Measurements from ENCODE around the gene KRTAP5-2. TPM values are rescaled to one million over a fixed set of nuclear protein-coding genes. Genes with fewer than 3 reads are reported as not detected.

KRTAP5-2 gene
- total and polyA plus RNA-seq, 2 of the 8 experiments (the other 6 are each of a cell fraction or from before 2014, with no cell fraction given): not detected

DNA sequence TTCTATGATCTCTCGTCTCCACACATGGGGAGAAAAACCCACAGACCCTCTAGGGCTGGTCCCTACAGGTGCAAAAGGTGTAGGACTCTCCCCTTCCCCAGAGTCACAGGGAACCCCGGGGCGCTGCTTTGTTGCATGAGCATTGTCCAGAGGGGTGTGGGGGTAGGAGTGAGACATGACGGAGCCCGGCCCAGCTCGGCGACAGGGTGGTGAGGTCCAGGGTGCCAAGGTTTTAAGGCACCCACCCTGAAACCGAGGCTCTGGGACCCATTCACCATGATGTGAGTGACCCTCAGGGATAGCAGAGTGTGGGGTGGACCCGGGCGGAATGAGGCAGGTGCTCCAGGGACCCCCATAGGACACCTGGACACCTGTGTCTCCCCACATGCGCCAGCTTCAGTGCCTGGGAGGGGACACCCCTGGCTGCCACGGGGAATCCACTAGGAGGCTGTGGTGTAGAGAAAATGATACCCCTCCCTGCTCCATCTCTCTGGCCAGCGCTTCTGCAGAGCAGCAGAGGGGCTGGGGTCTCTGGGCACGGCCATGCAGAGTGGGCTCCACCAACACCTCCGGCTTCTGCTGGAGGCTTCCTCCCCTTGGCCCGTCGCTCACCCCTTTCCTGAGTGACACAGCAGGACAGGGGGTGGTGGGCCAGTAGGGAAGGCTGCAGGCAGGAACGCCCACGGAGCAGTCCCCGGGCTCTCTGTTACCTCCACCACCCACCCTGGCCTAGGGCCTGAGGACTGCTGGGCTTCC is 46.7 kb upstream of the KRTAP5-2 start:
- Histone ChIP-seq H3K27ac (ENCODE audit: low read depth, low read length) (no peak overlapping the region), H2AFZ (ENCODE audit: low read length) (no peak overlapping the region), H3K79me1 (ENCODE audit: low read depth, low read length) (no peaks in the 10 kb centered on the region), H3K9ac (replicated peaks in 1 of 4; ENCODE audit: extremely low read depth in 1 of 4, low read depth in 3 of 4, low read length in 3 of 4) (no peak overlapping the region), H3K18ac (ENCODE audit: extremely low read depth, low read length) (no peak overlapping the region), H3K23me2 (ENCODE audit: low read depth, low read length) (no peaks in the 10 kb centered on the region; the same call in 1 of the 2 replicates), H3K4me1 (replicated peaks in 1 of 4; ENCODE audit: control insufficient read depth in 3 of 4, insufficient read depth in 4 of 4, low read length in 3 of 4) (no peaks in the 10 kb centered on the region; a peak in 1 of 7 replicates), H3K4ac (replicated peaks; ENCODE audit: insufficient read length, low read depth, low read length) (no peak overlapping the region), H2BK120ac (replicated peaks; ENCODE audit: low read depth, low read length) (no peak overlapping the region), H4K91ac (replicated peaks; ENCODE audit: insufficient read length, low read length) (no peak overlapping the region), H3K4me2 (ENCODE audit: insufficient read depth in 1 of 2, low read depth in 2 of 2, low read length in 2 of 2) (no peak overlapping the region), H4K20me1 (replicated peaks in 1 of 2; ENCODE audit: control insufficient read depth in 1 of 2, insufficient read depth in 2 of 2, low read length in 2 of 2) (no peaks in the 10 kb centered on the region), H3K56ac (replicated peaks; ENCODE audit: insufficient read length, low read depth, low read length) (no peak overlapping the region), H3K9me3 (ENCODE audit: insufficient read depth in 2 of 2, low read depth in 1 of 2, low read length in 1 of 2) (no peaks in the 10 kb centered on the region), H2BK12ac (ENCODE audit: low read depth, low read length) (no peak overlapping the region), H3K4me3 (ENCODE audit: extremely low read depth in 1 of 4, insufficient read depth in 2 of 4, low read depth in 3 of 4, low read length in 4 of 4) (no peak overlapping the region), H3K36me3 (ENCODE audit: control insufficient read depth in 2 of 4, insufficient read depth in 4 of 4, low read length in 3 of 4) (no peaks in the 10 kb centered on the region), H3K23ac (ENCODE audit: insufficient read length) (no peak overlapping the region), H4K8ac (ENCODE audit: extremely low read depth, insufficient read depth, low read length) (no peak overlapping the region), H4K5ac (ENCODE audit: insufficient read length, low read depth, low read length) (no peak overlapping the region), H3K27me3 (replicated peaks in 1 of 4; ENCODE audit: control insufficient read depth in 3 of 4, extremely low read depth in 1 of 4, insufficient read depth in 3 of 4, low read length in 3 of 4) (peaks cover 0 to 2% (median 0%) of the 10 kb centered on the region in 4 experiments; a peak in 1 of 7 replicates), H2BK5ac (ENCODE audit: low read depth, low read length) (no peak overlapping the region), H2BK15ac (ENCODE audit: low read length) (no peak overlapping the region), H3K14ac (ENCODE audit: insufficient read length) (no peak overlapping the region), H2AK5ac (ENCODE audit: low read depth, low read length) (no peak overlapping the region), H2BK20ac (ENCODE audit: low read length) (no peak overlapping the region), H3K79me2 (ENCODE audit: control insufficient read depth in 1 of 2, insufficient read depth in 2 of 2, low read length in 2 of 2) (no peaks in the 10 kb centered on the region)
- WGBS, 2 experiments (ENCODE audit: extremely low coverage in 1 of 2, insufficient coverage in 1 of 2, insufficient read length in 1 of 2, insufficient replicate concordance in 2 of 2, low coverage in 1 of 2, low lambda C conversion rate in 2 of 2, missing lambda C conversion rate in 1 of 2): 84% methylated on average over 17 of the region's 20 CpGs; no CpG with 5 or more reads in 1 of the 2 experiments
- no peak for FAIRE-seq
- no peak for DNase-seq (ENCODE audit: low read depth in 1 of 2, low spot score in 2 of 2)
- ChIA-PET CTCF (ENCODE audit: partially characterized antibody) (interaction anchor here (1.0 to 1.8 kb wide), 5 partner anchors 7 to 512 kb away, joined by 3 to 7 read pairs (median 3); no protein-coding TSS in a partner anchor), POLR2A (ENCODE audit: partially characterized antibody) (no interaction called here)
- TF ChIP-seq HDAC2 (IDR thresholded peaks at IDR 0.05; ENCODE audit: borderline replicate concordance in 1 of 2, low read depth in 2 of 2, low read length in 2 of 2) (no peak), EGR1 (IDR thresholded peaks at IDR 0.05; ENCODE audit: borderline replicate concordance, low read depth, low read length) (no peak), MAFK (IDR thresholded peaks at IDR 0.05; ENCODE audit: low read depth, low read length) (no peak), EP300 (IDR thresholded peaks at IDR 0.05; ENCODE audit: borderline replicate concordance in 1 of 2, low read depth in 2 of 2, low read length in 2 of 2) (no peak), POLR2A (IDR thresholded peaks at IDR 0.05; ENCODE audit: control extremely low read depth in 1 of 2, low read depth in 2 of 2, low read length in 2 of 2) (no peak), EZH2 (IDR thresholded peaks at IDR 0.05; ENCODE audit: low read depth, low read length, severe bottlenecking) (no peak), NANOG (IDR thresholded peaks at IDR 0.05; ENCODE audit: insufficient read depth, low read depth, low read length, poor library complexity, severe bottlenecking) (no peak), FOSL1 (IDR thresholded peaks at IDR 0.05; ENCODE audit: insufficient read depth, low read depth, low read length) (no peak), SIN3A (conservative IDR thresholded peaks at IDR 0.05 in 1 of 2, IDR thresholded peaks at IDR 0.05 in 1 of 2; ENCODE audit: low read depth in 1 of 2, low read length in 2 of 2) (no peak), POLR2AphosphoS5 (IDR thresholded peaks at IDR 0.05; ENCODE audit: low read depth, low read length) (no peak)
- TF ChIP-seq, protein P1, sequence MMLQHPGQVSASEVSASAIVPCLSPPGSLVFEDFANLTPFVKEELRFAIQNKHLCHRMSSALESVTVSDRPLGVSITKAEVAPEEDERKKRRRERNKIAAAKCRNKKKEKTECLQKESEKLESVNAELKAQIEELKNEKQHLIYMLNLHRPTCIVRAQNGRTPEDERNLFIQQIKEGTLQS (IDR thresholded peaks at IDR 0.05; ENCODE audit: insufficient read depth, low read depth, low read length): no peak

Measured in H1 (cell line).